Type B pancreatic cell (in vitro differentiated cells): ENCODE results near the gene CHMP1A. TPM values are rescaled to one million over a fixed set of nuclear protein-coding genes. Genes with fewer than 3 reads are reported as not detected.
"Not testable (repeated sequence)": the region's sequence is repeated elsewhere in the genome, so short reads cannot be mapped to it uniquely, and the experiment has no call there.

Experiments
- DNase-seq: peaks from one replicate; pipeline ENCODE4 v3.0.0; 2021; ENCODE audit warnings: mixed read lengths; ENCODE audit not compliant: unreplicated experiment; ENCODE audit errors: extremely low spot score
- H3K27ac Mint-ChIP-seq: 2 replicates; pipeline ENCODE4 v1.8.0; 2021; ENCODE audit warnings: mild to moderate bottlenecking, mixed read lengths
- H3K27me3 Mint-ChIP-seq: 2 replicates; pipeline ENCODE4 v1.8.0; 2021; ENCODE audit warnings: mixed read lengths
- H3K36me3 Mint-ChIP-seq: 2 replicates; pipeline ENCODE4 v1.8.0; 2021; ENCODE audit warnings: mixed read lengths
- H3K4me1 Mint-ChIP-seq: one replicate; pipeline ENCODE4 v1.8.0; 2021; ENCODE audit warnings: mixed read lengths; ENCODE audit not compliant: unreplicated experiment
- H3K4me3 Mint-ChIP-seq: 2 replicates; pipeline ENCODE4 v1.8.0; 2021; ENCODE audit warnings: mild to moderate bottlenecking, mixed read lengths
- H3K9me3 Mint-ChIP-seq: 2 replicates; pipeline ENCODE4 v1.8.0; 2021; ENCODE audit warnings: mixed read lengths
- CTCF ChIP-seq: fragments of 200-600 bp; sonication (generic); conservative IDR thresholded peaks from 2 replicates; pipeline ENCODE4 v1.5.0; 2021; ENCODE audit warnings: antibody characterized with exemption, mild to moderate bottlenecking
- total RNA-seq: library from RNA; stranded (reverse); gene quantifications from 2 replicates; pipeline ENCODE4 v1.2.1, GENCODE V29; 2021; ENCODE audit warnings: low replicate concordance

Gene CHMP1A
- total RNA-seq, 1 donor from 2014 or later, result 93.4 TPM

GRCh38 chr16:89638455-89638854 is 19.1 kb downstream of the CHMP1A start:
- DNase-seq, result no peak
- H3K27me3 Mint-ChIP-seq, result peaks cover 10% of the 10 kb centered on the region
- no peak for TF ChIP-seq CTCF
- no peaks in the 10 kb centered on the region for H3K36me3 Mint-ChIP-seq
- no peak overlapping the region for H3K27ac Mint-ChIP-seq
- H3K4me3 Mint-ChIP-seq, result no peak overlapping the region
- H3K4me1 Mint-ChIP-seq, result peaks cover 9% of the 10 kb centered on the region
- H3K9me3 Mint-ChIP-seq, result no peaks in the 10 kb centered on the region

DNA sequence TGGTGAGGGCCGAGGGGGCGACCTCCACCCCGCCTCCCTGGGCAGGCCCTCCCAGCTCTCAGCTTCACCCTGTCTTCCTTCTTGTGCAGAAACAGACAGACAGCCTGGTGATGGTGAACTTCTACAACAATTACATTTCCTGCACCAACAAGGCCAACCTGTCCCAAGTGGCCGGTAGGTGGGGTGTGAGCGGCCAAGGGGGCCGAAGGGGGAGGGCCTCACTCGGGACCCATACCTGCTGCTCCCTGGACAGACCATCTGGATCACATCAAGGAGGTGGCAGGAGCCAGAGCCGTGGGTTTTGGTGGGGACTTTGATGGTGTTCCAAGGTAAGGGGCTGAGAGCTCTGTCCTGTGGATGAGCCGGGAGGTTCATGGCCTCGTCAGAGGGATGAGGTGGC is 20.1 kb downstream of the CHMP1A start:
- Mint-ChIP-seq H3K27me3 (peaks cover 12% of the 10 kb centered on the region), H3K4me3 (no peak overlapping the region), H3K9me3 (no peaks in the 10 kb centered on the region), H3K27ac (no peak overlapping the region), H3K36me3 (no peaks in the 10 kb centered on the region), H3K4me1 (peaks cover 9% of the 10 kb centered on the region)
- DNase-seq, result no peak
- TF ChIP-seq CTCF, result no peak

- Mint-ChIP-seq H3K4me1 (peaks cover 9% of the 10 kb centered on the region), H3K27ac (no peak overlapping the region), H3K36me3 (no peaks in the 10 kb centered on the region), H3K9me3 (no peaks in the 10 kb centered on the region), H3K27me3 (peaks cover 12% of the 10 kb centered on the region), H3K4me3 (no peak overlapping the region)
- no peak for DNase-seq
- TF ChIP-seq CTCF, result no peak
Measured at GRCh38 chr16:89636663-89637062, 20.8 kb downstream of the CHMP1A start.

GRCh38 chr16:89634463-89635385 is 22.8 kb downstream of the CHMP1A start:
- H3K36me3 Mint-ChIP-seq, H3K4me1 Mint-ChIP-seq, DNase-seq, H3K4me3 Mint-ChIP-seq, H3K27ac Mint-ChIP-seq, H3K9me3 Mint-ChIP-seq: not testable (repeated sequence)
- peaks cover 12% of the 10 kb centered on the region for H3K27me3 Mint-ChIP-seq

GRCh38 chr16:89633064-89633631 is 24.4 kb downstream of the CHMP1A start:
- no peaks in the 10 kb centered on the region for H3K9me3 Mint-ChIP-seq
- no peak overlapping the region for H3K27ac Mint-ChIP-seq
- no peaks in the 10 kb centered on the region for H3K4me1 Mint-ChIP-seq
- peaks cover 12% of the 10 kb centered on the region for H3K27me3 Mint-ChIP-seq
- no peak overlapping the region for H3K4me3 Mint-ChIP-seq
- no peak for TF ChIP-seq CTCF
- H3K36me3 Mint-ChIP-seq, result no peaks in the 10 kb centered on the region
- no peak for DNase-seq
